ENCODE results near the gene XAGE1B.
"Not testable (repeated sequence)": the region's sequence is repeated elsewhere in the genome, so short reads cannot be mapped to it uniquely, and the experiment has no call there.

XAGE1B gene

DNA sequence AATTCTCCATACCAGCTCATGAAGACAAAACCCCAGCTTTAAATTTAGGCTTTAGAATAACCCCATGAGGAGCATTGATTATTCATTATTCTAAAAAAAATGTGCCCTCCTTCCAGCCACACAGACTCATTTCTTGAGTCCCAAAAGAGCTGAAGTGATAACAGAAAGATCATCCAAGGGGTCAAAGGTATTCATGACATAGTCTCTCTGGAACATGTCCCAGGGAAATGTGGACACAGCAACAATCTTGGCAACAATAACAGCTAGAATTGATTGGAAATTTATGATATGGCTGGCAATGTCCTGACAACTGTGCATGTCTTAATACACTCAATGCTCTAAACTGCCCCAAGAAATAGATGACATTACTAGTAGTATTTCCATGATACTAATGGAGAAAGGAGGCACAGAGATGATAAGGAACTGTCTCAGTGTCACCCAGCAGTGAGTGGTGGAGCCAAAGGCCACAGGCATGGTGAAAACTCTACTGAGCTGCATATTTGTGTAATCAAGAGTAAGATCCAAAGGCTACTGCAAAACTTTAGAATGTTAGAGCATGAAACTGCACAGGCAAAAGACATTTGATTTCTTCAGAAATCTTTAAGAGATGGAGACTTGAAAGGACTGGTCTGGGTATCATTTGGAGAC, 37.3 kb upstream of the XAGE1B start:
- Histone ChIP-seq H3K4me3 (replicated peaks; ENCODE audit: insufficient read depth, low read length) (no peak overlapping the region), H3K27me3 (ENCODE audit: insufficient read depth, poor library complexity, severe bottlenecking) (no peaks in the 10 kb centered on the region), H3K27ac (replicated peaks) (no peak overlapping the region)
- no peak for TF ChIP-seq POLR2AphosphoS5 (IDR thresholded peaks at IDR 0.05; ENCODE audit: low read depth)
- TF ChIP-seq REST (IDR thresholded peaks at IDR 0.05; ENCODE audit: insufficient replicate concordance, low read depth) = no peak
- no peak for TF ChIP-seq SPI1 (IDR thresholded peaks at IDR 0.05; ENCODE audit: borderline replicate concordance, low read depth)
- no peak for TF ChIP-seq GABPA (IDR thresholded peaks at IDR 0.05; ENCODE audit: low read depth)
- TF ChIP-seq CTCF (IDR thresholded peaks at IDR 0.05; ENCODE audit: insufficient read depth, low read length) = no peak
- no peak for DNase-seq (ENCODE audit: low read depth in 1 of 2, low spot score in 1 of 2)

DNA sequence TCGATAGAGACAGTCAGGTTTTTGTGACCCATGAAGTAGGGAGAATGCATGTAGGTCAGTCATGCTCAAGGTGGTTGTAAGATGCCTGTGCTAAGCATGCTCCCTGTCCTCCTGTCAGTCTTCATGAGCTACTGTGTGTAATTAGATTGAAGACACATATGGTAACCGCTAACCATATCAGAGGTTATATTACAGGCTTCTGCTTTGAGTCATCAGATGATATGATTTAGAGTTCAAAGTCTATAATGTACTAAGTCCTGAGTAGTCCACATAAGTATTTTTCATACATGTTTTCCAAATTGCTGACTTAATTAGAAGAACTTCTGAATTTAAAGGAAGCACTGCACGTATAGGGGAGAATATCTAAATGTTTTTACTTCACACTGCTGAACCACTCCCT, 31.9 kb upstream of the XAGE1B start:
- H3K4me3 ChIP-seq (replicated peaks; ENCODE audit: insufficient read depth, low read length); DNase-seq (ENCODE audit: low read depth in 1 of 2, low spot score in 1 of 2); H3K27ac ChIP-seq (replicated peaks); H3K27me3 ChIP-seq (ENCODE audit: insufficient read depth, poor library complexity, severe bottlenecking): not testable (repeated sequence)

GRCh38 chrX:52544147-52544840, 27.4 kb upstream of the XAGE1B start:
- Histone ChIP-seq H3K27me3 (ENCODE audit: insufficient read depth, poor library complexity, severe bottlenecking) (peaks cover 4% of the 10 kb centered on the region), H3K4me3 (replicated peaks; ENCODE audit: insufficient read depth, low read length) (no peak overlapping the region), H3K27ac (replicated peaks) (no peak overlapping the region)
- no peak for TF ChIP-seq CTCF (IDR thresholded peaks at IDR 0.05; ENCODE audit: insufficient read depth, low read length)
- TF ChIP-seq REST (IDR thresholded peaks at IDR 0.05; ENCODE audit: insufficient replicate concordance, low read depth) = no peak
- no peak for TF ChIP-seq POLR2AphosphoS5 (IDR thresholded peaks at IDR 0.05; ENCODE audit: low read depth)
- no peak for TF ChIP-seq GABPA (IDR thresholded peaks at IDR 0.05; ENCODE audit: low read depth)
- TF ChIP-seq SPI1 (IDR thresholded peaks at IDR 0.05; ENCODE audit: borderline replicate concordance, low read depth) = no peak
- no peak for DNase-seq (ENCODE audit: low read depth in 1 of 2, low spot score in 1 of 2)

- peaks cover 4% of the 10 kb centered on the region for H3K27me3 ChIP-seq (ENCODE audit: insufficient read depth, poor library complexity, severe bottlenecking)
- no peak overlapping the region for H3K4me3 ChIP-seq (replicated peaks; ENCODE audit: insufficient read depth, low read length)
- no peak for TF ChIP-seq REST (IDR thresholded peaks at IDR 0.05; ENCODE audit: insufficient replicate concordance, low read depth)
- no peak for TF ChIP-seq POLR2AphosphoS5 (IDR thresholded peaks at IDR 0.05; ENCODE audit: low read depth)
- TF ChIP-seq CTCF (IDR thresholded peaks at IDR 0.05; ENCODE audit: insufficient read depth, low read length) = no peak
- H3K27ac ChIP-seq (replicated peaks) = no peak overlapping the region
- no peak for DNase-seq (ENCODE audit: low read depth in 1 of 2, low spot score in 1 of 2)
Measured at GRCh38 chrX:52542311-52542710, 25.4 kb upstream of the XAGE1B start.

- H3K27me3 ChIP-seq (ENCODE audit: insufficient read depth, poor library complexity, severe bottlenecking); H3K4me3 ChIP-seq (replicated peaks; ENCODE audit: insufficient read depth, low read length); DNase-seq (ENCODE audit: low read depth in 1 of 2, low spot score in 1 of 2); H3K27ac ChIP-seq (replicated peaks): not testable (repeated sequence)
Measured at GRCh38 chrX:52541051-52541450, 24.2 kb upstream of the XAGE1B start.

Data from HL-60 (cell line).